Measurements from ENCODE around the gene TMEM108.

TMEM108 gene

DNA sequence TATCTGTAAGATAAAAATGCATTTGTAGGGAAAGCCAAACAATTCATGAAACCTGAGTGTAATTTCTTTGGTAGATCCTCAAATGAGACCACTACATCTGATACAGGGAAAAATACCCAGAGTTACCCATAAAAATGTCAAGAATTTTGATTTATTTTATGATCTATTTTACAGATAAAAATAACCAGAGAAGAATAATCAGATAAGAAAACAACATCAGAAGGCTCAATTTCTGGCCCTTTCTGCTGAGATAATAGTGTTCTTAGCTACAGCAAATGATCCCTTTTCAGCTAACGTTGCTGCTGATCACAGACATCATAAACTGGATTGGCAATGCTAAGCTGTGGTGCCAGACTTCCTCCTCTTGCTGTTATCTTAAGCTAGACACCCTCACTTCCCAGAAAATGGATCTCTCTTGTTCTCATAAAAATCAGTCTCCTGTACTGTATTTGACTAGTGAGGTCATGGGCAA is 21.3 kb upstream of the TMEM108 start:
- TF ChIP-seq, protein P1, sequence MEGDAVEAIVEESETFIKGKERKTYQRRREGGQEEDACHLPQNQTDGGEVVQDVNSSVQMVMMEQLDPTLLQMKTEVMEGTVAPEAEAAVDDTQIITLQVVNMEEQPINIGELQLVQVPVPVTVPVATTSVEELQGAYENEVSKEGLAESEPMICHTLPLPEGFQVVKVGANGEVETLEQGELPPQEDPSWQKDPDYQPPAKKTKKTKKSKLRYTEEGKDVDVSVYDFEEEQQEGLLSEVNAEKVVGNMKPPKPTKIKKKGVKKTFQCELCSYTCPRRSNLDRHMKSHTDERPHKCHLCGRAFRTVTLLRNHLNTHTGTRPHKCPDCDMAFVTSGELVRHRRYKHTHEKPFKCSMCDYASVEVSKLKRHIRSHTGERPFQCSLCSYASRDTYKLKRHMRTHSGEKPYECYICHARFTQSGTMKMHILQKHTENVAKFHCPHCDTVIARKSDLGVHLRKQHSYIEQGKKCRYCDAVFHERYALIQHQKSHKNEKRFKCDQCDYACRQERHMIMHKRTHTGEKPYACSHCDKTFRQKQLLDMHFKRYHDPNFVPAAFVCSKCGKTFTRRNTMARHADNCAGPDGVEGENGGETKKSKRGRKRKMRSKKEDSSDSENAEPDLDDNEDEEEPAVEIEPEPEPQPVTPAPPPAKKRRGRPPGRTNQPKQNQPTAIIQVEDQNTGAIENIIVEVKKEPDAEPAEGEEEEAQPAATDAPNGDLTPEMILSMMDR (IDR thresholded peaks at IDR 0.05; ENCODE audit: low read depth, low read length, missing control alignments) = no peak
- no peak for DNase-seq (ENCODE audit: extremely low read depth, low read depth)
- no peak overlapping the region for H3K4me3 ChIP-seq (replicated peaks; ENCODE audit: low read depth, low read length)

DNA sequence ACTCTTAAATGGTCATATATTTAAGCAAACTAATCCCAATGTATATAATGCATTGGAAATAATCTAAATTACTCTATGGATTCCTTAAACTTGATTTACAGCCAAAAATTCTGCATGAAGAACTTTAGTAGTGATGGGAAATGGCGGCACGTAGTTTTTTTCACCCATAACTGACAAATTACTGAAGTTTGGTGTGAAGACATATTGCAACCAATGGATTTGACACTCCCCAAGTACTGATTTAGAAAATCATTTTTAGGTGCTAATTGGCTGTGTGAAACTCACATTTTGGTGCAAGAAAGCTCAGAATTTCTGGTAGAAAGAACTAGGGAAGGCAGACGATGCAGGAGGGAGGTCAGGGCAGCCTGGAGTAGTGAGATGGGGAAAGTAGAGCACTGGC is 19.3 kb upstream of the TMEM108 start:
- no peak for DNase-seq (ENCODE audit: extremely low read depth, low read depth)
- TF ChIP-seq, protein P1 (IDR thresholded peaks at IDR 0.05; ENCODE audit: low read depth, low read length, missing control alignments) = no peak
- no peak overlapping the region for H3K4me3 ChIP-seq (replicated peaks; ENCODE audit: low read depth, low read length)

DNA sequence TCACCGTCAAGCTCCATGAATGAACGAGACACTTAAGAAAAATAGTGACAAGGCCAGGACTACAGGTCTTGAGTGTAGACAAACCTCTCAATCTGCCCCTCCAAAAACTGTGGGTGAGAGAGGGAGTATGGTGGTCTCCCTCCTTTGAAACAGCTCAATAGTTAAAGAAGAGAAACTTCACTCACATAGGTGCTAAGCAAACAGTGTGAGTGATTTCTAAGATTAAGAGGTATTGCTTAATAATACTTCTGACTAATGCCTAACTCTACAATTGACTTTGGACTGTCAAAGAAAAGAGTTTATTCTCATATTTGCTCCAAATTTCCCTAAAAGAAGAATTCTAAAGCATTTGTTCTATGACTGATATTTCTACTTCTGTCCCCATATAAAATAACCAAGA is 17.0 kb upstream of the TMEM108 start:
- H3K4me3 ChIP-seq (replicated peaks; ENCODE audit: low read depth, low read length) = no peak overlapping the region
- no peak for DNase-seq (ENCODE audit: extremely low read depth, low read depth)
- TF ChIP-seq, protein P1 (IDR thresholded peaks at IDR 0.05; ENCODE audit: low read depth, low read length, missing control alignments) = no peak

DNA sequence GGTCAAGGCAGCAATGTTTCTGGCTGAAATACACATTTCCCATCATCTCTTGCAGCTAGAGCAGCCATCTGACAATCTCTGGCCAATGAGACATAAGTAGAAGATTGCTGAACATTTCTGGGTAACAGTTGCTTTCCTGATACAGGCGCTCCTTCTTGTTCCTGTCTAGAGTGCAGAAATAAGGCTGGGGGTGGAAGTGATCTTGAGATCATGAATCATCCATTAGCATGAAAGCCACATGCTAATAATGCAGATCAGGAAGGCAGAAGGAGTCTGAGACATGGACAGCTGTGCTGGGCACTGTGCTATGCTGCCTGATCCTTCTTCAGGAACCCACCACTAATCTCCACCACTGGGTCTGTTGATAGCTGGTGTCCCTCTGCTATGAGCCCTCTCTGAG is 14.8 kb upstream of the TMEM108 start:
- no peak for DNase-seq (ENCODE audit: extremely low read depth, low read depth)
- H3K4me3 ChIP-seq (replicated peaks; ENCODE audit: low read depth, low read length) = no peak overlapping the region
- TF ChIP-seq, protein P1 (IDR thresholded peaks at IDR 0.05; ENCODE audit: low read depth, low read length, missing control alignments) = no peak

DNA sequence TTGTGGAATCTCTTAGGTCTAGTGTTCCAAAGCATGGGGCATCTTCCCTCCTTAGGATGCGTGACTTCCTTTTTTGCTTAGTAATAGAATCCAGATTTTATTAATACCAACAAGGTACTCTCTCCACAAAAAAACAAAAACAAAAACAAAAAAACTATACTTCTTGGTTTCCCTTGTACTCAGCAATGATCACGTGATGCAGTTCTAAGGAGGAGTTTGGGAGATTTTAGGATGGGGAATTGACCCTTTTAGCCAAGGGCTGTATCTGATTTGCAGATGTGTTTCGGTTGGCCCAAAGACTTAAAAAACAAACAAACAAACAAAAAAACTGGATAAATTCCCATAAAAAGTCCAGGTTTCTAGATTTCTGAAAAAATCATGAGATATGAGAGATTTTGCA is 12.6 kb upstream of the TMEM108 start:
- TF ChIP-seq, protein P1 (IDR thresholded peaks at IDR 0.05; ENCODE audit: low read depth, low read length, missing control alignments) = no peak
- no peak for DNase-seq (ENCODE audit: extremely low read depth, low read depth)
- H3K4me3 ChIP-seq (replicated peaks; ENCODE audit: low read depth, low read length) = no peak overlapping the region

DNA sequence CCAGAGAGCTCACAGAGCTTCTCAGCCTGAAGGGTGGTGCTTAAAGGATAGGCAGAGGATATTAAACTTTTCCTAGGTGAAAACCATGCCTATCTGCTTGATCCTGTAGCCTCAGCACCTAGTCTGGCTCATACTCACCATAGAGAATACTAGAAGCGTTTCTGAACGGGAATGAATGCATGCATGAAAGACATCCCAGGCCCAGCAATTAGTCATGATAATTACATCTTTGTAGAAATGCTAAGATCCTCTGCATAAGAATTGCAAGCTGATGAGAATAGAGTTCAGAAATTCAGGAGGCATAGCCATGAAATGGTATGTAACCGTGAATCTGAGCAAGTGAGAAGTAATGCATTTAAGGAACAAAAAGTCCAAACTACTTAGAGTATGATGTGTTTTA is 5.9 kb upstream of the TMEM108 start:
- H3K4me3 ChIP-seq (replicated peaks; ENCODE audit: low read depth, low read length) = no peak overlapping the region
- TF ChIP-seq, protein P1 (IDR thresholded peaks at IDR 0.05; ENCODE audit: low read depth, low read length, missing control alignments) = no peak
- no peak for DNase-seq (ENCODE audit: extremely low read depth, low read depth)

DNA sequence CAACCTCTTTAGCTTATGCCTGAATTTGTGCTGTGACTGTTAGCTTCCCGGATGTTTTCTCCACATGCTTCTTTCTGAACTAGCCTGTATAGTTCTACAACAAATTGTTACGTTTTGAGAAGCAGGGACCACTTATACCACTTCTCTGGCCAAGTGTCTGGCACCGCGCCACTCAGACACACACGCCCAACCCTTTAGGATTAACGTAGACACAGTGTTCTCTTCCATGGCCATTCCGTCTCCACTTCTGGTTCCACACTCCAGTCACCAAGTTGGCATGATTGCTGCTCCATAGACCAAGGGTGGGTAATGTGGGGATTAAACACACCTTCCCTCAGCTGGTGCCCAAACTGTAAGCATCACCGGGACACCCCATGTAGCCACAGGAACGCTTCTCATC is 755 bp upstream of the TMEM108 start:
- no peak overlapping the region for H3K4me3 ChIP-seq (replicated peaks; ENCODE audit: low read depth, low read length)
- DNase-seq (ENCODE audit: extremely low read depth, low read depth) = no peak

More for the DNA sequence above, 755 bp upstream of the TMEM108 start:
- TF ChIP-seq, protein P1 (IDR thresholded peaks at IDR 0.05; ENCODE audit: low read depth, low read length, missing control alignments) = no peak
